HEK293 (cell line): ENCODE data around the gene NTRK3.

Source experiments
- ATF2 ChIP-seq: fragments of 450-650 bp; formaldehyde crosslinking; IDR thresholded peaks from 2 replicates; pipeline ENCODE4 v1.5.1; 2016; ENCODE audit warnings: missing biosample characterization, missing genetic modification characterization, low read depth
- CTCF ChIP-seq: fragments of 450-650 bp; formaldehyde crosslinking; IDR thresholded peaks from 2 replicates; pipeline ENCODE4 v1.5.1; 2016; ENCODE audit warnings: missing biosample characterization, missing genetic modification characterization
- IKZF3 ChIP-seq: fragments of 450-650 bp; IDR thresholded peaks from 2 replicates; pipeline ENCODE4 v1.5.0; 2018; ENCODE audit warnings: missing biosample characterization, mild to moderate bottlenecking, missing genetic modification characterization, moderate library complexity

DNA sequence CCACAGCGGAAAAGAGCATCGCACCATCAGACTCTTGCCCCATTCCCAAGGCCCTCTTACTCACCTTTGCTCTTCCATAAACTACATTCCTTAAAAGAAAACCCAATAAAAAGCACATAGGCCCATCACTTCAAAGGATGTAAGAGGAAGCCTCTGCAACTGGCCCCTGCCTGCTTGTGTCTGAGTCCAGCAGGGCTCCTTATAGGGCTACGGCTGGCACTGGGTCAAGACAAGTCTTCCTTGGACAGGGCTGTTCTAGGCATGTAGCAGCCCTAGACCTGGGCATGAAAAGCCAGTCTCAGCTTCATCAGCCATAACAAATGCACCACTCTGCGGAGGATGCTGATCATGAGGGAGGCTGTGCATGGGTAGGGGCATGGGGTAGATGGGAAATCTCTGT is 218.3 kb downstream of the NTRK3 start:
- no peak for TF ChIP-seq ATF2 (tag by site-specific recombination)
- TF ChIP-seq CTCF (tag by site-specific recombination), result no peak
- TF ChIP-seq IKZF3 (tag by site-specific recombination), result no peak
